ENCODE data around the gene PLAC9.
"Not testable (repeated sequence)": the region's sequence is repeated elsewhere in the genome, so short reads cannot be mapped to it uniquely, and the experiment has no call there.

Gene PLAC9

GRCh38 chr10:80140251-80140650 is 7.7 kb downstream of the PLAC9 start:
- DNase-seq: no peak

GRCh38 chr10:80141696-80142460 is 9.3 kb downstream of the PLAC9 start:
- DNase-seq: no peak

GRCh38 chr10:80144067-80144695 is 11.7 kb downstream of the PLAC9 start:
- DNase-seq: no peak

- DNase-seq: no peak
Measured at GRCh38 chr10:80144696-80145131, 12.2 kb downstream of the PLAC9 start.

- DNase-seq: not testable (repeated sequence)
Measured at GRCh38 chr10:80145406-80146308, 13.1 kb downstream of the PLAC9 start.

- no peak for DNase-seq
Measured at GRCh38 chr10:80146918-80147317, 14.4 kb downstream of the PLAC9 start.

GRCh38 chr10:80148166-80148805 is 15.8 kb downstream of the PLAC9 start:
- no peak for DNase-seq

- DNase-seq: no peak
Measured at GRCh38 chr10:80149123-80149522, 16.6 kb downstream of the PLAC9 start.

GRCh38 chr10:80150172-80150571 is 17.6 kb downstream of the PLAC9 start:
- DNase-seq: no peak

- no peak for DNase-seq
Measured at GRCh38 chr10:80152820-80153219, 20.3 kb downstream of the PLAC9 start.

GRCh38 chr10:80153460-80153859 is 20.9 kb downstream of the PLAC9 start:
- DNase-seq: no peak

- DNase-seq: no peak
Measured at GRCh38 chr10:80154626-80154977, 22.1 kb downstream of the PLAC9 start.

GRCh38 chr10:80154978-80155695 is 22.6 kb downstream of the PLAC9 start:
- DNase-seq: no peak

- DNase-seq: no peak
Measured at GRCh38 chr10:80155696-80156215, 23.2 kb downstream of the PLAC9 start.

- DNase-seq: no peak
Measured at GRCh38 chr10:80156216-80156615, 23.7 kb downstream of the PLAC9 start.

GRCh38 chr10:80157561-80157960 is 25.0 kb downstream of the PLAC9 start:
- DNase-seq: no peak

- DNase-seq: no peak
Measured at GRCh38 chr10:80158126-80158525, 25.6 kb downstream of the PLAC9 start.

- no peak for DNase-seq
Measured at GRCh38 chr10:80158598-80159127, 26.1 kb downstream of the PLAC9 start.

- DNase-seq: no peak
Measured at GRCh38 chr10:80159166-80159873, 26.8 kb downstream of the PLAC9 start.

- no peak for DNase-seq
Measured at GRCh38 chr10:80160361-80161320, 28.1 kb downstream of the PLAC9 start.
